HG03565 (cell line): ENCODE measurements around the gene CHRD.

ENCODE experiments used
- ATAC-seq: cut with Tn5 transposase; IDR thresholded peaks from one replicate; pipeline ENCODE4 v1.9.1; 2021; ENCODE audit warnings: mild to moderate bottlenecking, moderate library complexity; ENCODE audit not compliant: unreplicated experiment

The CHRD gene

GRCh38 chr3:184360929-184361531, 18.8 kb upstream of the CHRD start:
- ATAC-seq, result no peak

- ATAC-seq, result no peak
Measured at GRCh38 chr3:184361532-184361931, 18.3 kb upstream of the CHRD start, which contains the start of the genes CLCN2 and POLR2H. TSS of gene CLCN2 (minus strand) at chr3:184361605. CDS start at chr3:184361479, 126 bp downstream. TSS of gene POLR2H (plus strand) at chr3:184361710. CDS start at chr3:184363493, 1,783 bp downstream.

DNA sequence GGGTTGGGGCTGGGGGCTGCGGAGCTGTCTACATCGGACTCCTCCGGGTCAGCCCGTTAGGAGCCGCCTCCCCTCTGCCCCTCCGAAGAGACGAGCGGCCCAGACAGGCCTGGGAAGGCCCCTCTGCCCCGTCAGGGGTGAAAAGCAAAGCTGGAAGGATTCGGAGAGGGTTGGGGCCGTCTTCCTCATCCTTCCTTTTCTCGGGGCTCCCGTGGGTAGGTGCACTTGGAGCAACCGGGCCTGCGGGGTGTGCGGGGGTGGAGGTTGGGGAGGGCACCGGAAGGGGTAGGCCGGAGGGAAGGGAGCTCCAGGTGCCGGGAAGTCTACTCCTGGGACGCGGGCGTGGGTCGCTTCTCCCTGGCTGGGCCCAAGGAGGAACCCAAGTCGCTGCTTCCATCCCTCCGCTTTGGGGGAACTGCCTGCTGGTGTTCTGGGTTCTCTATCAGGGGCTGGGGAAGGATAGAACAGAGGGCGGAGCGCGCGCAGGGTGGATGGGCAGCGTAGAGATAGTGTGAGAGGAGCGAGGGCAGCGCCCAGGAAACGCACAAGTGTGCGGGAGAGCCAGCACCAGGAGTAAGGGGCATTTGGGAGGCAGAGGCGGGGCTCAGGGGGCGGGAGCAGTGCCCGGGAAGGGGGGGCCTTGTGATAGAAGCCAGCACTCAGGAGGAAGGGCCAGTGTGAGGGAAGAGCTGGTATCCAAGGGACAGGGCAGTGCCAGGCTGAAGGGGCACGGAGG, 17.8 kb upstream of the CHRD start:
- ATAC-seq, result no peak

DNA sequence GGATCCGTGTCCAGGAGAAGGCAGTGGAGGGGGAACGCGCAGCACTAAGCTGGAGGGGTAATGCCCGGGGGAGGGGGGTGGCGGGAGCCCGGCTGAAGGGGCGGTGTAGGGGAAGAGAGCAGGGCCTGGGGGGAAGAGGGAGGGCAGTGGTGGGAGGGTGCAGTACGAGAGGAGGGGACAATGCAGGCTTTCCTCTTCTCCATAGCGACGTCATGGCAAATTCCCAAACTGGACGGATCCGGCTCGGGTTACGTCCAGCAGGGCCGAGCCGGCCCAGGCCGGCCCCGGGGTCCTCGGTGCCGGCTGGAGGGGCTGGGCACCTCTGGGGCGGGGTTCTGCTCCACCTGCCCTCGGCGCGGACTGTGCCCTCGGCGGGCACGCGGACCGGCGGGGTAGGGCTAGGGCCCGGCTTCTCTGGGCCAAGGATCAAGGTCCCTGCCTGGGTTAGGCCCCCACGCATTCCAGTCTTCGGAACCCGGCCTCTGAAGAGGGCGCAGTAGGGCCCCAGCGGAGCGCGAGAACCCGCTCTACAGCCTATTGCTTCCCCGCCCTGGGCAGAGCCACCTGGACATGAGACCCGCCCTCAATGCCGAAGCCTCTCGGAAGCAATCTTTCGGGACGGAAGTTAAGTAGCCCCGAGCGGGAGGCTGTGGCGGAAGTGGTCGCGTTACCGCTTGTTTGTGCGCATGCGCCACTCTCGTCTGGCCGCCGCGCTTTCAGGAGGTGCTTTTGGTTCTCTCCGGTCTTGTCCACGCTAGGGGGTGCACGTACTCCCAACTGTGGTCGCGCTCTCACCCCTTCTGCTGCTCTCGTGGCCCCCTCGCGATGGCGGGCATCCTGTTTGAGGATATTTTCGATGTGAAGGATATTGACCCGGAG, 16.9 kb upstream of the CHRD start:
- ATAC-seq, result peak; percentile 79

DNA sequence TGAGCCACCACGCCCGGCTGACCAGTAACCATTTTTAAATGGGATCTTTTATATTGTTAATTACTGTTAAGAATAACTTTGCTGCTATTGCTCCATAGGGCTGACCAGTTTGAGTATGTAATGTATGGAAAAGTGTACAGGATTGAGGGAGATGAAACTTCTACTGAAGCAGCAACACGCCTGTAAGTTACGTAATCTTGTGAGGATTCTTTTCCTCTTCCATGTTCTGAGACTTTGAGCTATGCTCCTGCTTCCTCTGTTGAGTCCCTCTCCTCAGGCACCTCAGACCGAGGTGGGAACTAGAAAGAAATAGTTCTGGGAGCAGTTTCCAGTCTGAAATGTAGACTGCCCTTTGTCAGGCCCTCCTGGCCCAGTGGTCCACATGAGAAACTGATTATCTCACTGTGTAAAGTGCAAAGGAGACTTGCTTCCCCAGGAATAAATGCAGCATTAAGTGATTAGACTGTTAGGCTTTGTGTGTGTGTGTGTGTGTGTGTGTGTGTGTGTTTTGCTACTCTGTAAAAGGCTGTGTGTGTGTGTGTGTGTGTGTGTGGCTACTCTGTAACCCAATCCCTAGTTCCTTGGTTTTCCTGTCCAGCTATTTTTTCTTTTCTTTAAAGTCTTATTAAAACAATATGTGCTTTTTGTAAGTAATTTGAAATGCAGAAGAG, 13.1 kb upstream of the CHRD start:
- no peak for ATAC-seq

DNA sequence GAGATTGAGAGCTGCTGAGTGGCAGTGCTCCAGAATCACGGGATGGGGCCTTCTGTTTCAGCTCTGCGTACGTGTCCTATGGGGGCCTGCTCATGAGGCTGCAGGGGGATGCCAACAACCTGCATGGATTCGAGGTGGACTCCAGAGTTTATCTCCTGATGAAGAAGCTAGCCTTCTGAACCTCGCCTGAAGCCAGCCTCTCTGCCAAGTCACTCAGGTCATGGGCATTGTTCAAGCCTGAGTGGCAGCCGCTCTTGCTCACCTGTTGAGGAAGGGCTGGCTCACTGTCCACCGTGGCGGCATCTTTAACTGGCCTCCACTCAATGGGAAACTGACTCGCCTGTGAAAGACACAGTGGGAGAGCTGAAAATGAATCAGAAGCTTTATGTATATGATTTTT, 11.7 kb upstream of the CHRD start:
- no peak for ATAC-seq

- no peak for ATAC-seq
Measured at GRCh38 chr3:184368586-184369183, 11.2 kb upstream of the CHRD start.

GRCh38 chr3:184371570-184372018, 8.3 kb upstream of the CHRD start:
- peak; percentile 61 for ATAC-seq

- ATAC-seq, result no peak
Measured at GRCh38 chr3:184372296-184372821, 7.5 kb upstream of the CHRD start.

GRCh38 chr3:184372911-184373310, 6.9 kb upstream of the CHRD start:
- ATAC-seq, result no peak

DNA sequence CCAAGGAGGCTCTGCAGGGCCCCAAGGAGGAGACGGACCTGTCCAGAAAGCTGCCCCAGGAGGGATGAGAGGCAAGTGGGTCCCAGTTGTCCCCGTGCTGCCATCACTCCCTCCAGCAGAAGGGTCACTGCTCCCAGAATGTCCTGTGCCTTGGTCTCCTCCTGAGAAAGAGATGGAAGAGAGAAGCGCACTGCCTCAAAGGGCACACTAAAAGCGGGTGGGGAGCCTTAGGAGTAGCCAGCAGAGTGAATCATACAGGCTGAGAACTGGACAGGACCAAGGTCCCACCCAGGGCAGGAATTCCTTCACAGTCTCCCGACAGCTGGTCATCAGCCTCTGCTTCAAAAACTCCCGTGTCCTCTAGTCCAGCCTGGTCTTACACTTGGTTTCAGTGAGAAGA, 6.4 kb upstream of the CHRD start:
- ATAC-seq, result no peak

- no peak for ATAC-seq
Measured at GRCh38 chr3:184375747-184376461, 4.0 kb upstream of the CHRD start.

DNA sequence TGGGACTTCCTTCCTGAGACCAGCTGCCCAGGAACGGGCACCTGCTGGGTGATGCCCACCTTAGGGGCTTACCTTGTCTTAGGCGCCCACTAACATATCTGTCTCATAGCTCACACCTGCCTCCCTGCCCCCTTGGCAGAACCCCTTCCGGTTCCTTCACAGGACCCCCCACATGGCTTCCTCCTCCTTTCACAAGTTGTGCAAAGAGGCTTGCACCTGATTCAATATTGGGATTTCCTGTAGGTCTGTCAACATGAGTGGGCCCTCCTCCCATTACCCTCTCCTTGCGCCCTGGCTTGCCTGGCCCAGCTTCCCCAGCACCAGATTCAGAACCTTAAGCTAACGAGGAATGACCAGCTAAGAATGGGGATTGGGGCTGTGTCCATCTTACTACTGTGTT, 2.5 kb upstream of the CHRD start:
- no peak for ATAC-seq

- ATAC-seq, result no peak
Measured at GRCh38 chr3:184377882-184378445, 1.9 kb upstream of the CHRD start, which contains the start of gene THPO. TSS of gene THPO (minus strand) at chr3:184378207. CDS start at chr3:184376259, 1,948 bp downstream.

DNA sequence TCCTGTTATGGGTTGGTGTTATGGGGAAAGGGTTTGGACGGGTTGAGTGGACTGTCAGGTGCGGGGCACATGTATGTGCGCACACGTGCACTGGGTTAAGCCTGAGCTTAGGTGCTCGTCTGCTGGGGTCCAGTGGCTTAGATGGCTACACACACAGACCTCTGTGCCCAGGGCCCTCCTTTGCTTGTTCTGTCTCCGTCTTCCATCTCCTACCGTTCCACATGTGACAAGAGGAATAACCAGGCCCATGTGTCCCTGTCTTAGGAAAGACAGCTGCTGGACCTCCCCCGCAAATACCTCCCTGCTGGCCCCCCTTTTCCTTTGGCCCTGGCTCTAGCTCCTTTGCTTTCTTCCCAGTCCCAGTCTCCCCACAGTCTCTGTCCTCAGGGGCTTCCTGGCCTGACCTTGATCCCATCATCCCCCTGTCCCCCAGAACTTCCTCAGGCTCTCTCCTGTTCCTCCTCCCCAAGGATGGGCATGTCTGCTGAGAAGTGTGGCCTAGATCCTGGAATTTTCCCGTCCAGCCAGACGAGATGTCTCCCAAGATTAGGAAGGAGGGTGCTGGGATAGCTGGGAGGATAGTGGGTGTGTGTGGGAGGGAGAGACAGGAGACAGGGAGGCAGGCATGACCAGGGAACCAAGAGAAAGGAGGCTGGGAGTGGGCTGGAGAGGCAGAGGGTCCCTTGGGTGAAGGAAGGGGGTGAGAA, 1.1 kb upstream of the CHRD start:
- ATAC-seq, result no peak

DNA sequence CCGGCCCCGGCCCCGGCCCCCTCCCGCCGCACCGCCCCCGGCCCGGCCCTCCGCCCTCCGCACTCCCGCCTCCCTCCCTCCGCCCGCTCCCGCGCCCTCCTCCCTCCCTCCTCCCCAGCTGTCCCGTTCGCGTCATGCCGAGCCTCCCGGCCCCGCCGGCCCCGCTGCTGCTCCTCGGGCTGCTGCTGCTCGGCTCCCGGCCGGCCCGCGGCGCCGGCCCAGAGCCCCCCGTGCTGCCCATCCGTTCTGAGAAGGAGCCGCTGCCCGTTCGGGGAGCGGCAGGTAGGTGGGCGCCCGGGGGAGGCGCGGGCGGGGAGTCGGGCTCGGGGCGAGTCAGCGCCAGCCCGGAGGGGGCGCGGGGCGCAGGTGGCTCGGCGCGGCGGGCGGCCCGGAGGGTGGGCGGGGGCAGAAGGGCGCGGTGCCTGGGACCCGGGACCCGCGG, 352 bp downstream of the CHRD start:
- ATAC-seq, result no peak

GRCh38 chr3:184380627-184381260, 890 bp downstream of the CHRD start:
- no peak for ATAC-seq
